Breast epithelium (tissue), 3 donors: ENCODE results near the gene ETNK1.

Experiments
- CTCF ChIP-seq, 3 donors: fragments of 450-650 bp; IDR thresholded peaks; one replicate each; pipeline ENCODE4 v1.5.1; 2016 to 2017; ENCODE audit warnings: antibody characterized with exemption in 3 of 3, mild to moderate bottlenecking in 3 of 3, moderate library complexity in 3 of 3
- POLR2A ChIP-seq: fragments of 450-650 bp; IDR thresholded peaks from one replicate; pipeline ENCODE4 v1.6.1; 2016; ENCODE audit warnings: antibody characterized with exemption, mild to moderate bottlenecking, moderate library complexity
- POLR2AphosphoS5 ChIP-seq, 3 donors: sonication (generic); formaldehyde crosslinking; IDR thresholded peaks; one replicate each; pipeline ENCODE4 v1.6.1; 2017; ENCODE audit warnings: antibody characterized with exemption in 3 of 3

- TF ChIP-seq CTCF (IDR thresholded peaks at IDR 0.05) (no peak), POLR2A (no peak), POLR2AphosphoS5 (IDR thresholded peaks at IDR 0.05) (no peak)
Observed at GRCh38 chr12:22626406-22626805, 1.4 kb downstream of the ETNK1 start.
